HG03442 (cell line): ENCODE measurements around the gene HOGA1.

ENCODE experiments used
- ATAC-seq: cut with Tn5 transposase; IDR thresholded peaks from one replicate; pipeline ENCODE4 v1.9.1; 2021; ENCODE audit warnings: mild to moderate bottlenecking, moderate library complexity; ENCODE audit not compliant: unreplicated experiment

The HOGA1 gene

DNA sequence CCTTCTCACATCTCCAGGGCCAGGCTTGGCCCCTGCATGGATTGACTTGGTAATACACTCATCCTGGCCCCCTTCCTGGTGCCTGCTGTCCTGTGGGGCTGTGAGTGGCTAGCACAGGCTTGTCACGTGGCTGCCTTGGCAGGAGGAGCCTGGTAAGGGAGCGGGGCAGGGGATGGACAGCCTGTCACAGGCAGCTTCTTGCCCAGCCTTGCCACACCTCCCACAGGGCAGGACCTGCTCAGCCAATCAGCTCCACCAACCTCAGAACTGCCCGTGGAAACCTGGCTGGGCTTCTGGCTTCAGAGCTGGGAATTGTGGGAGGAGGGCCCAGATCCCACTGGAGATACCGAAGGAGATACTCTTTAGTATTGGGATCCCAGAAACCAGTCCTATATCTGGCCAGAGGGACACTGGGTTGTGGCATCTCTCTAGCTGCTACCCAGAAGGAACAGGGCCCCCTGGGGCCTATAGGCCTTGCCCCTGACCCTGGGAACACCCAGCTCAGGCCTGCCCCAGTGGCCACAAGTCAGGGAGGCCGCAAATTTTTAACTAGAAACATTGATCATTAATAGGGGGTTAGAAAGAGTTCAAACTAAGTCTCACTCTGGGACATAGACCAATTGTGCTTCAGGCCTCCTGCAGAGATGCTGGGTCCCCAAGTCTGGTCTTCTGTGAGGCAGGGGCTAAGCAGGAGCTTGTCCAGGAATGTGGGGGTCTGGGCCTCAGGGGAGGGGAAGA lies at the start of gene HOGA1:
HOGA1 (plus strand) TSS at position 330 of the 738 bp plus-strand sequence; CDS start at position 645, 315 bp downstream.
- ATAC-seq, result no peak

DNA sequence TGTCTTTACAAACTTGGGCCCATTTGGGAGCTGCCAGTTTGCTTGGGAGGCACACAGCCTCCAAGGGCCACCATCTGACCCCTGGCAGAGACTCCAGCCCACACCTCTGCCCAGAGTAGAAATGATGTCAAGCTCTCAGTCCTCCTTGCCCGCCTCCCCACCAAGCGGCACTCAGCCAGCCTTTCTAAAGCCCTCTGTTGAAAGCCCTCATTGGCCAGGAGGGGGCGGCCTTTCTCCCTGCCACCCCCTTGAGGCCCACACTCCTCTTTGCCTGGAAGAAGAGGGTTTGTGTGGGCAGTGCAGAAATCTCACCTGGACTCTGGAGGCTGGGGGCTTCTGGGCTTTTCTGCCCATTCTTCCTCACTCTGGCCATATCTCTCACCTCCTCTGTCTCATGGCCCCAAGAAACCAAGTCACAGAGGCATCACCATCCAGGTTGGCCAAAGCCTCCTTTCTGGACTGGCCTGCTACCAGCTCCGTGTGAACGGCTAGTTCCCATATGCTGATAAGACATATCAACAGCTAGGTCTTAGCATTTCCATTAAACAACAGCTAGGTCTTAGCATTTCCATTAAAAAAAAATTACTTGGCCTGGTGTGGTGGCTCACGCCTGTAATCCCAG lies 49.3 kb upstream of the HOGA1 start:
- no peak for ATAC-seq

- no peak for ATAC-seq
Observed at GRCh38 chr10:97537186-97537869, 46.9 kb upstream of the HOGA1 start.

DNA sequence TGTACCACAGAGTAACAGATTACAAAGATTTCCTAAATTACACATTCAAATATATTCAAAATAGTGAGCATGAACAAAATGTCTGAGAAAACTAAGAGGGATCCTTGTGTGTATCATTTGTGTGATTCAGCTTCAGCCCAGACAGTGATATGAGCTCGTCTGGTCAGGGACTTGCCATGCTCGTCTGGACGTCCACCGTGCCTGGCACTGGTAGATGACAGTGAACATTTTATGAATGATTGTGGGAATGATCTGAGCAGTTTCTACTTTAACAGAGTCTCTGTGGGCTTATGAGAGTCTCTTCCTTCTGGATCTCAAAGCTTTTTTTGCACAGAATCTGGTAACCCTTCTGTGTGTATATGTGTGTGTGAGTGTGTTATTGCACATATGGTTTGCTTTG lies 45.8 kb upstream of the HOGA1 start:
- no peak for ATAC-seq

DNA sequence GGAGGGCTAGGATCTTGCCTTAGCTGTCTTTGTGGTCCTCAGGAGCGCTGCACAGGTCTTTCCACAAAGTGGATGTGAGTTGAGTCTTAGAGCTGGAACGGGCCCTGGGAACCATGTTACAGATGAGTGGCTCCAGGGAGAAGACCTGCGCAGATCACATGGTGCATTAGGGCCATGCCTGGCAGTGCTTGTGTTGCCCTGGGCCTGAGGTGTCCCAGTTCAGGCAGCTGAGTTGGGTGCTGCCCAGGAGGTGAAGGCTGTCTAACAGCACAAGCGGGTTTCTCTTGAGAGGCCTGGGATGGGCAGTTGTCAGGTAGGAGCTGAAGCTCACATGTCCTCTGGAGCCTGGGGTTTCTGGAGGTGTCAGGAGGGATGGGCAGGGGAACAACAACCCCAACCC lies 45.4 kb upstream of the HOGA1 start:
- ATAC-seq, result no peak

DNA sequence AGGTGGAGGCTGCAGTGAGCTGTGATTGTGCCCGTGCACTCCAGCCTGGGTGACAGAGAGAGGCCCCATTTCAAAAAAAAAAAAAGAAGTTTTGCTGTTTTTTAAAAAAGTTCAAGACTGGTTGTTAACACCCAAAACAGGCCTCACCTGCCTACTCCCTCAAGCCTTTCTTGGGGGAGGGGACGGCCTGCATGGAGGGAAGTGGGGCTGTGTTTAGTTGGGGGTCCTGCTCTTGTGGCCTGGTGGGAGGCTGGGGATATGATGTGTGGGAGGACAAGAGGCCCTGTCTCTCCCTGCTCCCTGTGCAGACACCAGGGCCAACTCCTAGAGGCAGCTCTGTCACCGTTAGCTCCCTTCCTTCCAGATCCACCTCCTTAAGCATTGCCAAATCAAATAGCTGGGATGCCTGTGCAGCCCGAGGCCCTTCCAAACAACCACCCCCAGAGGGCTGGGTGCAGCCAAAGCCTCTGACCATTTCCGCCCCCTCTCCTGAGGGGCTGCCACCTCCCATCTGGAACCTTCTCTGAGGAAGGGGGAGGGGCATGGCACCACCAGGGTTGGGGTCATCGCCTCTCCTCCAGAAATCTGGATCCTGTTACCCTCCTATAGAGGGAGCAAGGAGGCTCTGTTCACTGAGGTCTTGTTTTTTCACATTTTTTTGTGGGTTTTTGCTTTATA lies 44.5 kb upstream of the HOGA1 start:
- ATAC-seq, result no peak

GRCh38 chr10:97540669-97541500 lies 43.3 kb upstream of the HOGA1 start:
- ATAC-seq, result no peak

DNA sequence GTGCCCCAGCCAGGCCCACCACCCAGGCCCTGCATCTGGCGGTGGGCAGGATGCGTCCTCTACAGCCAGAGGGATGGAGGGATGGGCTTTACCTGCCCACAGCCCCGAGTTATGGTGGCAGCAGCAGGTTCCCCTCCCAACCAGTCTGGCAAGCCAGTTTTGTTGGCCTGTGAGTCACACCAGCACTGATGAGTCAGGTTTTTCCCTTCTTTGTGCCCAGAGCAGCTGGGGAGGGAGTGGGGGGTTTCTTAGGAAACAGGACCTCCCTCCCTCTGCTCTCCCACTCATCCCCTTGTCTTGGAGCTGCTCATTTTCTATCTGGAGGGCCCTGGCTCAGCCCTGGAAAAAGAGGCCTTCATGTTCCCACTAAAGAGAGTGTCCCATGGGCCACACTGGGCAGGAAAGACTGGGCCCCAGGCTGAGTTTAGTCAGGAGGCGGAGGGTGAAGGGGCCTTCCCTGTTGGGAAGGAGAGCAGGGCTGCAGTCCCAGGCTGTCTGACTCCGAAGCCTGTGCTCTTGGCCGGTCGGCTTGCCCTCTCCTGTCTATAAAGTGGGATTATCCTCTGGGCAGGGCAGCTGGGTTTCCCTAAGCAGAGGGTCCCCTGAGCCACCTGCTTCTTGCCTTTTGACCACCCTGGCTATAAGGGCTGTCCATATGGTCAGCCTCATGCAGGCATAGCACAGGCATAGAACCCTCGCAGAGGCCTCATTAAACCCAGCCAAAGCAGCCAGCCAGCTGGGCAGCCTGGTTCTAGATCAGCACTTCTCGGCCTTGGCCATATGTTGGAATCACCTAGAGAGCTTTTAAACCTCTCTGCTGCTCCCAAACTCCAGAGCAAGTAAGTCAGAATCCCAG lies 41.8 kb upstream of the HOGA1 start:
- ATAC-seq, result no peak

DNA sequence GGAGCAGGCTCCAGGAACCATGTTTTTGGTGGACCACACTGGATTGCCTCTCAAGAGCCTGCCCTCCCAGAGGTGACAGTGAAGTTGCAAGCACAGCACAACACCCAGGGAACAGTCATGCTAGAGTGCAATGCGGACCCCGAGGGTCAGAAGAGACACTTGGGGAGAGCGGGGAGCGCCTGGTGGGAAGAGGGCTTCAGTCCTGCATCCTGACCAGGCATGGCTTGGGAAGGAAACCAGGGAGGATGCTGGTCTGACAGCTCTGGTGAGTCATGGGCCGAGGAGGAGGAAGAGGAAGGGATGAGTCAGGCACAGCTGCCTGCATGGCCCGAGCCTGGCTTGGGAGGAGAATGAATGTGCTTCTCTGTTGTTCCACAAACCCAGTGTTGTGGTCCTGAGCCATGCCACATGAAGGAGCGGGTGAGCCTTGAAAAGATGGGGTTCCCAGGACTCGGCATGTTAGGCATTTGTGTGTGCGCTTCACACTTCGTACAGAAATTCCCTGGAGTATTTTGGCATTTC lies 41.1 kb upstream of the HOGA1 start:
- no peak for ATAC-seq

- ATAC-seq, result no peak
Observed at GRCh38 chr10:97546456-97547270, 37.5 kb upstream of the HOGA1 start.

DNA sequence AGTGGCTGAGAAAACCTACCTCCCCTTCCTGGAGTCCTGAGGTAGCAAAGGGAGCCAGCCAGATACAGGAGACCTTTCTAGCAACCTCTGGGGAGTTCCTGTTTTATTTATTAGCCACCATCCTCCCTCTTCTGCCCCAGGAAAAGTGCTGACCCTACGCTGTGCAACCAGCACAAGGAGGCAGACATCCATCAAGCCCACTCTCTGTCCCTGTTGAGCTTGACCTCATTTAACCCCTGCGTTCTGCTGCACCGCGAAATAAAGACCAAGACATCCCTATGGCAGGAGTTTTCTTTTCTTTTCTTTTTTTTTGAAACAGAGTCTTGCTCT lies 37.0 kb upstream of the HOGA1 start:
- ATAC-seq, result no peak

DNA sequence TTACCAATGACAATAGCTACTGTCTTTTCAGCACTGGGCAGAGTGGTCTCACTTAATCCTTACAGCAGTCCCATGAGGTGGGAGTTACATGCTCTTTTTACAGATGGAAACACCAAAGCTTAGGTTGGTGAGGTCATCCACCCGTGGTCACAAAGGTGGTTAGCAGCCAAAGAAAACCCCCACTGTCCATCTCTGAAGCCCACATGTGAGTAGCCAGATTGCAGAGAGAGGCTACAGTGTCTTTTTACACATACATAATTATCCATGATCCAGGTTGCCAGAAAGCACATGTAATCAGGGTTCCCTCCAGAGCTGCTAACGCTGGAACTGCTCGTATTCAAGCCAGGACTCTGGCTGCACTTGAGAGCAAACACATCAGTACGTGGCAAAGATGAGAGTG lies 36.2 kb upstream of the HOGA1 start:
- no peak for ATAC-seq

GRCh38 chr10:97548828-97549455 lies 35.2 kb upstream of the HOGA1 start:
- no peak for ATAC-seq

DNA sequence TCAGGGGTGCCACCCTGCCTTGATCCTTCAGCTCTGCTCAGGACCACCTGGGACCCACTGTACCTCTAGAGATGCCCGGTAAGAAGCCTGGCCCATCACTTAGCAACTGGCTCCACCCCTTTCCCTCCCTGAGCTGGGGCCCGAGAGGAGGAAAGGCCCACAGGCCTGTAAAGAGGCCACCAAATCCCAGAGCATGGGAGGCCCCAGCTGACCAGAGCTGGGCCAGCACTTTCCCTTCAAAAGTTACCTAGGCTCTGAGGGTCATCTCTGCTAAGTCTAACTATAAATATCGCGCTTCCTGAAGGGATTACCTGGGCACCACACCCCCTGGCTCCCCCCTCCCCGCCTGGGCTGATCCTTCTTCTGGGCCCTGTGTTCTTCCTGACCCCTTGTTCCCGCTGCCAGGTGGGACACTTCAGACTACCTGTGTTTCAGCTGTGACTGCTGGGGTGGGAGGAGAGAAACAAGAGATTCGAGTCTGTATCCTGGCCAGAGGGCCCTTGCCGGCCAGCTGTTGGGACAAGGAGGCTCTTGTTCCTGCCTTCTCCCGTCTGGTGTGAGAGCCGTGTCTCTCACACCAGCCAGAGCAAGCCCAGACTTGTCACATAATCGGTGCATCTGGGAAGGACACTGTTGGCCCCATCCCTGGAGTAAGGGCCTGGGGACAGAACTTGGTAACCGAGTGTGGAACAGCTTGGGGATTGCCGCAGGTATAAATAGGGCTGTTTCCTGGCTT lies 34.4 kb upstream of the HOGA1 start:
- ATAC-seq, result no peak

GRCh38 chr10:97550336-97551149 lies 33.6 kb upstream of the HOGA1 start:
- no peak for ATAC-seq

GRCh38 chr10:97551271-97551670 lies 32.9 kb upstream of the HOGA1 start:
- ATAC-seq, result no peak

DNA sequence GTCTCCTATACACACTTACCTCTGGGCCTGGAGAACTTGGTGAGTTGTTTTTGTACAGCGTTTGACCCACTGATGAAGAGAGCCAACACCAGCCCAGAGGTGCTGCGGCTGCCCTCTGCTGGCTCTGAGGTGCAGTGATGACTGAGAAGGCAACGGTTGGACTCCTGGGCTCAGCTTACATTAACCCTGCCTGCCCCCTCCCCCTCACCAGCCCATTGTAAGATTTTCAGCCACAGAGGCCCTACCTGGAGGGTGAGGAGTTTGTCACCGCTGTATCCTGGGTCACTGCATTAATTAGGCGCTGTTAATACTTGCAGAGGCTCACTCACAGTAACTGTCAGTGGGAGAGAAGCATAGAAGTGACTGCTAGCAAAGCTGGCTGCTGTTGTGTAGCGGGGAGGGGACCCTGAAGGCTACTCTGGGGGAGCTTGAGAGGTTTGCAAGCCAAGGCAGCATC lies 30.6 kb upstream of the HOGA1 start:
- no peak for ATAC-seq
